ENCODE results near the gene IGSF6. TPM values are rescaled to one million over a fixed set of nuclear protein-coding genes. Genes with fewer than 3 reads are reported as not detected.

Gene IGSF6
- total and polyA plus RNA-seq, 2 of the 13 experiments (the other 11 are each of a cell fraction or from before 2014, with no cell fraction given) = not detected

- TF ChIP-seq ZNF710 (CRISPR knock-in tag; IDR thresholded peaks at IDR 0.05; ENCODE audit: borderline replicate concordance) (no peak), ONECUT2 (CRISPR knock-in tag; IDR thresholded peaks at IDR 0.05) (peak; percentile 89), ZNF343 (CRISPR knock-in tag; IDR thresholded peaks at IDR 0.05) (no peak), KAT7 (CRISPR knock-in tag; IDR thresholded peaks at IDR 0.05; ENCODE audit: borderline replicate concordance) (no peak), TCF7L2 (IDR thresholded peaks at IDR 0.05; ENCODE audit: low read depth, low read length) (peak; percentile 81), HOXD1 (CRISPR knock-in tag; IDR thresholded peaks at IDR 0.05) (no peak; the same call in 1 of the 2 replicates), CEBPZ (IDR thresholded peaks at IDR 0.05; ENCODE audit: low read length) (no peak), ZGPAT (CRISPR knock-in tag; IDR thresholded peaks at IDR 0.05) (peak; percentile 90), SMC3 (IDR thresholded peaks at IDR 0.05; ENCODE audit: low read length) (peak; percentile 56; the same call in 1 of the 2 replicates), HNRNPH1 (optimal IDR thresholded peaks at IDR 0.05; ENCODE audit: low read depth, low read length) (no peak), DRAP1 (CRISPR knock-in tag; IDR thresholded peaks at IDR 0.05) (no peak), ZMAT3 (CRISPR knock-in tag; conservative IDR thresholded peaks at IDR 0.05) (no peak), ZNF160 (CRISPR knock-in tag; IDR thresholded peaks at IDR 0.05) (peak; percentile 29; the same call in 1 of the 2 replicates), ZNF318 (CRISPR knock-in tag; IDR thresholded peaks at IDR 0.05) (no peak), KLF16 (CRISPR knock-in tag; IDR thresholded peaks at IDR 0.05) (peak in 1 of 2 experiments; percentile 17; a peak in 1 of 4 replicates)
These were observed 13.8 kb downstream of the IGSF6 start (continued) for GRCh38 chr16:21638573-21638975.
